Inflammatory macrophage treated with lipopolysaccharide for 4 hours (primary cell): Measurements from ENCODE around the gene CDC25A.

Experiments
- DNase-seq: peaks from one replicate; pipeline ENCODE4 v3.0.0-alpha.2; 2020

The CDC25A gene

GRCh38 chr3:48140936-48141603, 47.1 kb downstream of the CDC25A start:
- DNase-seq, result no peak

- no peak for DNase-seq
Observed at GRCh38 chr3:48140336-48140757, 47.9 kb downstream of the CDC25A start.

GRCh38 chr3:48137425-48137999, 50.7 kb downstream of the CDC25A start:
- DNase-seq, result no peak

- no peak for DNase-seq
Observed at GRCh38 chr3:48135552-48136495, 52.4 kb downstream of the CDC25A start.

- peak; percentile 13 for DNase-seq
Observed at GRCh38 chr3:48130321-48130904, 57.8 kb downstream of the CDC25A start.

GRCh38 chr3:48129921-48130320, 58.3 kb downstream of the CDC25A start:
- no peak for DNase-seq

- DNase-seq, result no peak
Observed at GRCh38 chr3:48128774-48129173, 59.4 kb downstream of the CDC25A start.

- DNase-seq, result no peak
Observed at GRCh38 chr3:48125886-48126622, 62.2 kb downstream of the CDC25A start.

- no peak for DNase-seq
Observed at GRCh38 chr3:48125013-48125705, 63.1 kb downstream of the CDC25A start.

- DNase-seq, result no peak
Observed at GRCh38 chr3:48123346-48123745, 64.9 kb downstream of the CDC25A start.

- no peak for DNase-seq
Observed at GRCh38 chr3:48122504-48122903, 65.7 kb downstream of the CDC25A start.

GRCh38 chr3:48120223-48120622, 68.0 kb downstream of the CDC25A start:
- DNase-seq, result no peak

- no peak for DNase-seq
Observed at GRCh38 chr3:48119505-48120193, 68.6 kb downstream of the CDC25A start.

- DNase-seq, result no peak
Observed at GRCh38 chr3:48118928-48119327, 69.3 kb downstream of the CDC25A start.

- DNase-seq, result no peak
Observed at GRCh38 chr3:48118322-48118721, 69.9 kb downstream of the CDC25A start.

GRCh38 chr3:48112813-48113212, 75.4 kb downstream of the CDC25A start:
- DNase-seq, result no peak

- DNase-seq, result peak; percentile 75
Observed at GRCh38 chr3:48112108-48112791, 76.0 kb downstream of the CDC25A start.

GRCh38 chr3:48110463-48110862, 77.8 kb downstream of the CDC25A start:
- DNase-seq, result no peak

- no peak for DNase-seq
Observed at GRCh38 chr3:48107227-48107626, 81.0 kb downstream of the CDC25A start.
